Colon (tissue), 2 donors: Measurements from ENCODE around the gene CLEC17A.

ENCODE experiments used
- FAIRE-seq: peaks from 2 replicates; lab custom pipeline; 2012; peaks lifted over from hg19 to GRCh38; lab: Jason Lieb, UNC
- donor health status: control.
- donor health status: control.

CLEC17A gene

DNA sequence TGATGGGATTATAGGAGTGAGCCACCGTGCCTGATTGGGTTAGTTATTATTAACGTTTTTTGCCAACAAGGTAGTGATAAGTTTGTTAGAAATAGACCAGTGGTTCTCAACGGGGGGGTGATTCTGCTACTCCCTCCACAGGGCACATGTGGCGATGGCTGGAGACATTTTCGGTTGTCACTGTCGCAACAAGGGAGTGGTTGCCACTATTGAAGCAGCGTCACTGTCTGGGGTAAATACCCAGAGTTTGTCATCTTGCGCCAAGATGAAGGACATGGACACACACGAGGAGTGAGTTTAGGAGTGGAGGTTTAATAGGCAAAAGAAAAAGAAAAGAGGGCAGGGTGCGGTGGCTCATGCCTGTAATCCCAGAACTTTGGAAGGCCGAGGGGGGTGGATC, 72.8 kb downstream of the CLEC17A start:
- no peak for FAIRE-seq

DNA sequence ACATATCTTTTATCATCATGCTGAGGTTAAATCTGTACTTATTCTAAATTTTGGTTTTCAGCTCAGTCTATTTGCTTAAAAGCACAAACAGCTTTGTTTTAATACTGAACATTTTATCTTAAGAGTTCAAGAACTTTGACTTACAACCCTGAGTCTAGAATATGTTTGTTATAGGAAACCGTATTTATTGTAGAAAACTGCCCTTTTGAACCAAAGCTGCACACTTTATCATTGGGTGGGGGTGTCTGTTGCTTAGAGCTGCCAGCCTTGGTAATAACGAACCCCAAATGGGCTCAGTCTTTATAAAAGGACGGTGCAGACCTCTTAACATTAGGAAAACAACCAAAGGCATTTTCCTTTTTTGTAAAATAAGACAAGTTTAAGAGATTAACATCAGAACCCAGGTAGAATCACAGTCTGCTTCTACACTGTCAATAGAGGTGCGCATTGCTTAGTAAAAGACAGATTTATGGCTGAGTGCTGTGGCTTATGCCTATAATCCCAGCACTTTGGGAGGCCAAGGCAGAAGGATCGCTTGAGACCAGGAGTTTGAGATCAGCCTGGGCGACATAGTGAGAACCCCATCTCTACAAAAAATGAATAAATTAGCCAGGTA, 77.1 kb downstream of the CLEC17A start:
- FAIRE-seq = no peak

DNA sequence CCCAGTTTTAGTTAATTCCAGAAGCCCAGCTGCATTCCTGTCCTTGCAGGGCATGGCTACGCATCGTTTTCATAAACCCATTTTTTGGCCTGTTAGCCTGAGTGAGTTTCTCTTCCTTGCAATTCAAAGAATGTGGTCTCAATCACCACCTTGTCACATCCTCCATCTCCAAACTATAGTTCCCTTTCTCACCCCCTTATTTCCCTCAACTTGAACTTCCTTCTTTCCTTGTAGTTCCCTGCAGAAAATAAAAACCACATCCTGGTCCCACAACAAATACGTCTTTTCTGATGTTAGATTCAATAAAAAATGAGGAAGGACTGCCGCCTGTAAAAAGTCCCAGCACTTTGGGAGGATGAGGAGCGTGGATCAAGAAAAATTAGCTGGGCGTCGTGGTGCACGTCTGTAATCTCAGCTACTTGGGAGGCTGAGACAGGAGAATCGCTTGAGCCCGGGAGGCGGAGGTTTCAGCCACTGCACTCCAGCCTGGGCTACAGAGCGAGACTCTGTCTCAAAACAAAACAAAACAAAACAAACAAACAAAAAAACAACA, 78.6 kb downstream of the CLEC17A start:
- no peak for FAIRE-seq
